Stomach (tissue), 9 donors: Measurements from ENCODE around the gene TMEM221. TPM values are rescaled to one million over a fixed set of nuclear protein-coding genes. Genes with fewer than 3 reads are reported as not detected.

Experiments used
- DNase-seq, 2 donors: peaks; one replicate each; pipeline versions ENCODE4 v3.0.0 to v3.0.0-alpha.2; 2013 to 2019
- H3K27ac ChIP-seq, 5 donors: fragments of 200-600 bp in 4 of 5; sonication (generic) in 4 of 5; one replicate each; pipeline ENCODE4 v1.5.1; 2013 to 2019; ENCODE audit warnings: mild to moderate bottlenecking in 1 of 5, moderate library complexity in 1 of 5
- H3K27me3 ChIP-seq, 3 donors: fragments of 200-600 bp; sonication (generic); one replicate each; pipeline ENCODE4 v1.5.1; 2017 to 2019; ENCODE audit warnings: mixed run types in 1 of 3
- H3K36me3 ChIP-seq, 4 donors: fragments of 200-600 bp; sonication (generic); 1 replicate in 3 of 4; 2 replicates in 1 of 4; pipeline ENCODE4 v1.5.1; 2016 to 2019
- H3K4me1 ChIP-seq, 4 donors: fragments of 200-600 bp; sonication (generic); one replicate each; pipeline ENCODE4 v1.5.1; 2016 to 2019
- H3K4me3 ChIP-seq, 4 donors: fragments of 200-600 bp; sonication (generic) in 3 of 4; one replicate each; pipeline ENCODE4 v1.5.1; 2016 to 2019; ENCODE audit warnings: mild to moderate bottlenecking in 1 of 4
- H3K9me3 ChIP-seq, 4 donors: fragments of 200-600 bp; sonication (generic); one replicate each; pipeline ENCODE4 v1.5.1; 2016 to 2019
- EP300 ChIP-seq: sonication (generic); formaldehyde crosslinking; IDR thresholded peaks from one replicate; pipeline ENCODE4 v1.6.1; 2017; ENCODE audit warnings: antibody characterized with exemption
- POLR2A ChIP-seq, 4 donors: fragments of 450-650 bp; IDR thresholded peaks; one replicate each; pipeline ENCODE4 v1.6.1; 2016; ENCODE audit warnings: antibody characterized with exemption in 4 of 4, control low read depth in 2 of 4, mild to moderate bottlenecking in 1 of 4, moderate library complexity in 1 of 4
- POLR2AphosphoS5 ChIP-seq, 3 donors: sonication (generic); formaldehyde crosslinking; IDR thresholded peaks; one replicate each; pipeline ENCODE4 v1.6.1; 2016; ENCODE audit warnings: antibody characterized with exemption in 3 of 3
- WGBS, 5 donors: extraction: QIAGEN DNeasy Blood & Tissue Kit in 3 of 5; methylation state at CpG; one replicate each; pipeline versions ENCODE4 v1.1.5 to v1.1.7; 2013 to 2018; 5-methylcytosine and 5-hydroxymethylcytosine counted together
- intact Hi-C: fragments of 100-400 bp; cut with DNase I; formaldehyde crosslinking; loops from one replicate; pipeline ENCODE4 v1.15.1; 2023; ENCODE audit warnings: low total_unique reads
- polyA plus RNA-seq, 3 donors: library from polyadenylated mRNA; stranded (reverse); fragments of 200-250 nt; gene quantifications; one replicate each; pipeline ENCODE4 v1.2.3, GENCODE V29; 2013
- total RNA-seq, 5 donors: library from RNA; depleted of rRNA; stranded (reverse); fragments of >200 nt; gene quantifications; one replicate each; pipeline versions ENCODE4 v1.1.0 to v1.2.3, GENCODE V29; 2014 to 2016
- TF ChIP-seq, protein P1 (sequence below), 7 experiments: fragments of 450-650 bp in 4 of 7; fragments of 200-600 bp in 3 of 7; sonication (generic) in 3 of 7; IDR thresholded peaks; one replicate each; pipeline ENCODE4 v1.5.1; 2016 to 2019; ENCODE audit warnings: antibody characterized with exemption in 7 of 7, control low read depth in 2 of 7, mild to moderate bottlenecking in 1 of 7
- donor health status: healthy with polysubstance abuse.
- donor health status: Bipolar disorder and iron deficiency.
- donor health status: healthy.

TMEM221 gene
- total and polyA plus RNA-seq, 8 donors = 0.20 TPM; not detected in 7

- peak overlapping the region; percentile 70 to 93 (median 82) for H3K4me3 ChIP-seq
- no peaks in the 10 kb centered on the region for H3K9me3 ChIP-seq
- peaks cover 35 to 79% (median 48%) of the 10 kb centered on the region in 4 donors for H3K4me1 ChIP-seq
- H3K36me3 ChIP-seq = no peaks in the 10 kb centered on the region
- 41 to 57% (median 52%) methylated on average over 12 of the region's 12 CpGs for WGBS, 5 donors
- intact Hi-C loops = no loop called here
- TF ChIP-seq POLR2AphosphoS5 (IDR thresholded peaks at IDR 0.05) (no peak), POLR2A (IDR thresholded peaks at IDR 0.05) (no peak), EP300 (no peak)
- TF ChIP-seq, protein P1, sequence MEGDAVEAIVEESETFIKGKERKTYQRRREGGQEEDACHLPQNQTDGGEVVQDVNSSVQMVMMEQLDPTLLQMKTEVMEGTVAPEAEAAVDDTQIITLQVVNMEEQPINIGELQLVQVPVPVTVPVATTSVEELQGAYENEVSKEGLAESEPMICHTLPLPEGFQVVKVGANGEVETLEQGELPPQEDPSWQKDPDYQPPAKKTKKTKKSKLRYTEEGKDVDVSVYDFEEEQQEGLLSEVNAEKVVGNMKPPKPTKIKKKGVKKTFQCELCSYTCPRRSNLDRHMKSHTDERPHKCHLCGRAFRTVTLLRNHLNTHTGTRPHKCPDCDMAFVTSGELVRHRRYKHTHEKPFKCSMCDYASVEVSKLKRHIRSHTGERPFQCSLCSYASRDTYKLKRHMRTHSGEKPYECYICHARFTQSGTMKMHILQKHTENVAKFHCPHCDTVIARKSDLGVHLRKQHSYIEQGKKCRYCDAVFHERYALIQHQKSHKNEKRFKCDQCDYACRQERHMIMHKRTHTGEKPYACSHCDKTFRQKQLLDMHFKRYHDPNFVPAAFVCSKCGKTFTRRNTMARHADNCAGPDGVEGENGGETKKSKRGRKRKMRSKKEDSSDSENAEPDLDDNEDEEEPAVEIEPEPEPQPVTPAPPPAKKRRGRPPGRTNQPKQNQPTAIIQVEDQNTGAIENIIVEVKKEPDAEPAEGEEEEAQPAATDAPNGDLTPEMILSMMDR (IDR thresholded peaks at IDR 0.05) = no peak
- no peaks in the 10 kb centered on the region for H3K27me3 ChIP-seq
- peak overlapping the region in 3 of 5 donors; percentile 19 to 92 (median 89) for H3K27ac ChIP-seq
- peak in 1 of 2 donors; percentile 46 for DNase-seq
Measured at GRCh38 chr19:17471410-17472125, 23.1 kb upstream of the TMEM221 start.

GRCh38 chr19:17470068-17470841, 21.8 kb upstream of the TMEM221 start, which contains the start of gene SLC27A1:
Gene SLC27A1 (plus strand): TSS chr19:17470524. CDS start chr19:17470541, 17 bp downstream.
- Histone ChIP-seq H3K4me3 (peak within 1 kb of the TSS; percentile 70 to 93 (median 82)), H3K27me3 (no peaks in the 10 kb centered on the region), H3K9me3 (no peaks in the 10 kb centered on the region), H3K27ac (peak within 1 kb of the TSS; percentile 88 to 92 (median 89)), H3K36me3 (no peaks in the 10 kb centered on the region), H3K4me1 (peaks cover 33 to 72% (median 46%) of the 10 kb centered on the region in 4 donors)
- TF ChIP-seq, protein P1 (IDR thresholded peaks at IDR 0.05) = no peak
- no peak for TF ChIP-seq POLR2A (IDR thresholded peaks at IDR 0.05)
- no peak for TF ChIP-seq EP300
- TF ChIP-seq POLR2AphosphoS5 (IDR thresholded peaks at IDR 0.05) = peak in 2 of 3 donors; percentile 36 to 72
- intact Hi-C loops = no loop called here
- DNase-seq = peak; percentile 98 to 99
- 0 to 1% (median 1%) methylated on average over 23 to 67 of the region's 67 CpGs for WGBS, 5 donors

GRCh38 chr19:17469481-17470067, 21.1 kb upstream of the TMEM221 start:
- Histone ChIP-seq H3K27me3 (no peaks in the 10 kb centered on the region), H3K4me3 (peak overlapping the region; percentile 70 to 93 (median 82)), H3K4me1 (peaks cover 28 to 66% (median 41%) of the 10 kb centered on the region in 4 donors), H3K27ac (peak overlapping the region; percentile 88 to 92 (median 89)), H3K9me3 (no peaks in the 10 kb centered on the region), H3K36me3 (no peaks in the 10 kb centered on the region)
- peak; percentile 97 to 98 for DNase-seq
- intact Hi-C loops = no loop called here
- no peak for TF ChIP-seq POLR2A (IDR thresholded peaks at IDR 0.05)
- TF ChIP-seq POLR2AphosphoS5 (IDR thresholded peaks at IDR 0.05) = peak in 1 of 3 donors; percentile 11
- 0 to 1% (median 1%) methylated on average over 28 to 31 of the region's 31 CpGs for WGBS, 5 donors

DNA sequence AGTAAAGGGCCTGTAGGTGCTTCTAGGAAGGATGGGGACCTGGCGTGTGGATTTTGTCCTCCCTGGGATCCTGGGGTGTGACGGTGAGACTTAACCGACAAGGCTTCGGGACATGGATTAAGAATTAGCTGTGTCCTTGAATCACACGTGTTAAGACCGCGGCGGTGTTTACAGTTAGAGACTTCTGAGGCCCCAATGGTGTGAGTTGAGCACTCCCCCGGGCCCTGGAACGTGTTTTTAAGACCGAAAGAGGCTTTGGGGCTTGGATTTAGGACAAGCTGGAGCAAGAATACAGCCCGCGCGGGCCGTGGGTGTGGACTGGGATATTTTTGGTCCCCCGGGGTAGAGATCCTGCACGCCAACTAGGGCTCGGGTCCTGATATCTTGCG, 20.6 kb upstream of the TMEM221 start:
- TF ChIP-seq POLR2AphosphoS5 (IDR thresholded peaks at IDR 0.05) (no peak), EP300 (no peak), POLR2A (IDR thresholded peaks at IDR 0.05) (no peak)
- TF ChIP-seq, protein P1 (IDR thresholded peaks at IDR 0.05) = no peak
- H3K4me1 ChIP-seq = peaks cover 28 to 61% (median 41%) of the 10 kb centered on the region in 4 donors
- DNase-seq = no peak
- intact Hi-C loops = no loop called here
- H3K27me3 ChIP-seq = no peaks in the 10 kb centered on the region
- H3K4me3 ChIP-seq = peak overlapping the region; percentile 70 to 93 (median 82)
- H3K9me3 ChIP-seq = no peaks in the 10 kb centered on the region
- H3K36me3 ChIP-seq = no peaks in the 10 kb centered on the region
- peak overlapping the region; percentile 88 to 92 (median 89) for H3K27ac ChIP-seq
- 3 to 8% (median 6%) methylated on average over 18 to 19 of the region's 19 CpGs for WGBS, 5 donors
